ENCODE results near the gene DPH2.

Gene DPH2

DNA sequence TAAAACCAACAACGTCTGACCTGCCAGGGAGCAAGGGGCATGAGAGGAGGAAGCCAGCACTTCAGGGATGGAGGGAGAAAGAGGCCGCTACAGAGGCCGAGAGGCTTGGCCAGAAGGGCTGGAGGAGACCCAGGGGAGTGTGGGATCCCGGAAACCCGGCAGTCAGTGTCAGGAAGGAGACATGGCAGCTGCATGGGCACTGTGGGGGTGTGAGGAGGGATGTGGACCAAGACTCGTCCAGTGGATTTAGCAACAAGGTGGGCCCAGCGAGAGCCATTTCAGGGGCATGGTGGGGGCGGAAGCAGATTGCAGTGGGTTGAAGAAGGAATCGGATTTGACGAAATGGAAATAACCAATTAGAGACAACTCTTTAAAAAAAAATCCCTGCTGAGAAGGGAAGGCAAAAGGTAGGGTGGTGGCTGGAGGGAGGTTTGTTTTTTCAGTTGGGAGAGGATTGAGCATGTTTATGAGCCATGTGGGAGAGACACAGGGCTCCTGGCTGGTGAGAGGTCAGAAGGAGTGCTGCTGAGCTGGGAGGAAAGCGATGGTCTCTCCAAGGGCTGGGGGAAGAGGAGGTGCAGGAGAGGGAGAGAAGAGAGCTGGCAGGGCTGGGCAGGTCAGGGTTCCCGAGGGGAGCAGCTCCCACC lies 13.6 kb downstream of the DPH2 start:
- DNase-seq (ENCODE audit: low read depth): no peak

GRCh38 chr1:43984855-43985254 lies 15.0 kb downstream of the DPH2 start:
- no peak for DNase-seq (ENCODE audit: low read depth)

GRCh38 chr1:43985984-43986595 lies 16.3 kb downstream of the DPH2 start:
- no peak for DNase-seq (ENCODE audit: low read depth)

- DNase-seq (ENCODE audit: low read depth): no peak
These were observed 16.9 kb downstream of the DPH2 start for GRCh38 chr1:43986712-43987111.

GRCh38 chr1:43987159-43987902 lies 17.5 kb downstream of the DPH2 start:
- no peak for DNase-seq (ENCODE audit: low read depth)

GRCh38 chr1:43990271-43991199 lies 20.7 kb downstream of the DPH2 start:
- DNase-seq (ENCODE audit: low read depth): no peak

- DNase-seq (ENCODE audit: low read depth): no peak
These were observed 21.3 kb downstream of the DPH2 start for GRCh38 chr1:43991200-43991475.

DNA sequence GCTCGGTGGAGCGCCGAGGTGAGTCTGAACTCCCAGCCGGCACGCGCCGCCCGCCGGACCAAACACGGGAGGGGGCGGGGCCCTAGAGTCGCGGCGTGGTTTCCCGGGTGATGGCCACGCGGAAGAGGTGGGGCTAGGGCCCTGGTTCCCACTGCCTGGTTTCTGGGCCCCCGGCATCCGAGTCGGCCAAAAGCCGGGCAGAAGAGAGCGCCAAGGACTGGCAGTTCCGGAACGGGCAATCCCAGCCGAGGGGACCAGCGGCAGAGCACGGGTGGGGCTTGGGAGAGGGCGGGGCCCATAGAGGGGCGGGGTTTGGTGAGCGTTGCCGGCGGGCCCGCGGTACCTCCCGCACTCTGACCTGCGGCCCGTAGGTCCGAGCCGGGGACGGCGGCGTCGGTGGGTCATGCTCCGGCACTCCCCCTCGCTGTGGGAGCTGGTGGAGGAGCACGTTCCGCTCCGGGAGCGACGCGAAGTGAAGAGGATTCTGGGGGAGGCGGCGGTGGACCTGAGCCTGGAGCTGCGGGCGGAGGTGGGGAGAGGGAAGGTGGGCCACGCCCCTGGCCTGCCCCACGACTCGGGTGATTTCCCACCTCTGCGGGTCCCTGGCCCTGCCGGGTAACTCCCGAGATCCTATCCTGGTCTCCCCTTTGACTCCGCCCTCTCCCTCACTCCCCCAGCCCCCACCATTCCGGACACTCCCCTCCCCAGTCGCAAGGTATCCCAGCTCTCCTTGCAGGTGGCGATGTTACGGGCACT lies 21.8 kb downstream of the DPH2 start, which contains the start of gene CCDC24:
Gene CCDC24, plus strand, starts transcription at position 124 of the 756 bp plus-strand sequence. Its CDS starts 280 bp downstream, at position 404.
- peak; percentile 72 for DNase-seq (ENCODE audit: low read depth)

GRCh38 chr1:43992232-43992995 lies 22.6 kb downstream of the DPH2 start:
- no peak for DNase-seq (ENCODE audit: low read depth)

DNA sequence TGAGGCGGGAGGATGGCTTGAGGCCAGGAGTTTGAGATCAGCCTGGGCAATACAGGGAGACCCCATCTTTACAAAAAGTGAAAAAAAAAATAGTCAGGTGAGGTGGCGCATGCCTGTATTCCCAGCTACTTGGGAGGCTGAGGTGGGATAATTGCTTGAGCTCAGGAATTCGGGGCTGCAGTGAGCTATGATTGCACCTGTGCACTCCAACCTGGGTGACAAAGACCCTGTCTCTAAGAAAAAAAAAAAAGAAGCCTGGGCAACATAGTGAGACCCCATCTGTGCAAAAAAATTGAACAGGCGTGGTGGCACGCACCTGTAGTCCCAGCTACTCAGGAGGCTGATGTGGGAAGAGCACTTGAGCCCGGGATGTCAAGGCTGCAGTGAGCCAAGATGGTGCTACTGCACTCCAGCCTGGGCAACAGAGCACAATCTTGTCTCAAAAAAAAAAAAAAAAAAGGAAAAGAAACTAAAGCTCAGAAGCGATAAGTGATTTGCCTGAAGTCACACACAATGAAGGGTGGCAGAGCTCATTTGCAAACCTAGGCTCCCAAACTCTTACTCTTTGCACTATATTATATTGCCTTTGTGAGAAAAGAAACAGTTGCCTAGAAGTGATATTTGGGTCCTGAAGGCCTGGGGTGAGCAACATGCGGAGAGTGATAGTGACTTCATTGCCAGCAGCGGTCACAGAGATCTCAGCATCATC lies 23.6 kb downstream of the DPH2 start:
- DNase-seq (ENCODE audit: low read depth): no peak

GRCh38 chr1:43994071-43994470 lies 24.3 kb downstream of the DPH2 start:
- DNase-seq (ENCODE audit: low read depth): no peak

- DNase-seq (ENCODE audit: low read depth): no peak
These were observed 25.3 kb downstream of the DPH2 start for GRCh38 chr1:43994794-43995790.

DNA sequence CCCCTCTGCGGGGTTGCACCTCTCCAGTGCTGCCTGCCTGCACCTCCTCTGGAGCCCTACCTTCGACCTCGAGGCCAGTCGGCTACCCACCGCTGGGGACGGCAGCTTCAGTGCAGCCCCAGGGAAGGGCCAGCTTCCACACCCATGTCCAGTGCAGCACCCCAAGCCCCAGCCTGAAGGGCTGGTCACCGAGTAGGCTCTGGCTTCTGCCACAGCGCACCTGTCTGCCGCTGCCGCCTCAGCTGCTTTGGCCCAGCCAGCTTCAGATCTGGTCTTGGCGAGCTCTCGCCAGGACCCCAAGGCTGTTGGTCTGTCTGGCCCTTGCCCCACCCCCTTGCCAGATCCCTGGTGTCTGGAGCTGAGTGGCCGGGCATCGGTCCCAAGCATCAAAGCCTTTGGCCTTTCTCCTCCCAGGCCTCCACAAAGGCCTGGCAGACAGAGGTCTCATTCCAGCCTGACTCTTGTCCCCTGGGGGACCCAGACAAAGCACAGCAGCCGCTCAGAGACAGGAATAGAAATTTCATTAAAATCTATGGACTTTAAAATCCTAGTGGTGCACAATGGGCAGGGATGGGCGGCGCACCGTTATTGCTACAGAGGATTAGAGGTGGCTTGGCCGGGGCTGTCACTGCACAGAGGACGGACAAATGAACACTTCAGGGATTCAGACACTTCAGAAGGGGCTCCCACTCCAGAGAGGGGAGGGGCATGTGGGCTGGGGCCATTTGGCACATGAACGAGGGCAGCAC lies 26.3 kb downstream of the DPH2 start:
- DNase-seq (ENCODE audit: low read depth): no peak

GRCh38 chr1:43996733-43997115 lies 26.9 kb downstream of the DPH2 start:
- DNase-seq (ENCODE audit: low read depth): no peak

- no peak for DNase-seq (ENCODE audit: low read depth)
These were observed 27.6 kb downstream of the DPH2 start for GRCh38 chr1:43997295-43997999.

DNA sequence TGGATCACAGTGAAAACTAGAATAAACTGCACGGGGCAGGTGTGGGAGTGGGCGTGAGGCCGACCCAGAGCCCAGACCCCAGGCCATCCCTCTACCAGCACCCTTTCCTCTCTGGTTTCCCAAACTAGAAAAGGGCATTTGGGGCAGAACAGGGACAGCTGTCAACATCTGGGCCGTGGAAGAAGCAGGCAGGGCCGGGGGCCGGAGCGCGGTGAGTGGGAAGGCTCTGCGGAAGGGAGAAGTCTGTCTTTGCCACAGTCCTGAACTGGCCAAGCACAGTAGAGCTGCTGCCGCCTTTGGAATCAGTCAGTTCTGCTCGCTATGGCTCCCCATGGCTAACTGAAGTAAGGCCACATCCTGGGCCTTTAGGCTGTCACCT lies 28.2 kb downstream of the DPH2 start:
- DNase-seq (ENCODE audit: low read depth): no peak

DNA sequence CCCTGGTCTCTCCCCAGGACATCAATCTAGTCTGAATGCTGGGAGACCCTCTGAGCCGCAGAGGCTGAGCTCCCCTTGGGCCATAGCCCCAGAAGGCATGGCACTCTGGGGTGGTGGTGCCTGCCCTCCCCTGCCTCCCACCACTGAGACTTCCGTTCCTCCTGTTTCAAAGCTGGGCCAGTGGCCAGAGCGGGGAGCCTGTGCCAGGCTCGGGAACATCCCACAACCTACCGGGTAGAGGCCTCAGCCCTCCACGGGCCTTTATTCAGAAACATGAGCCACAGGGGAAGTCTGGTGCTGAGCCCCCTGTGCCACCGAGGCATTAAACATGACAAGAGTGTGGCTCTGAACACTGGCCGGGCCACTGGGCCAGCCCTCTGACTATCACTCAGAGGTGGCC lies 29.6 kb downstream of the DPH2 start:
- DNase-seq (ENCODE audit: low read depth): no peak

Measured in stimulated activated CD8-positive, alpha-beta memory T cell treated with anti-CD3 and anti-CD28 coated beads, Interleukin-4, amount 100 ng/mL, for 24 hours (primary cell).